K562 (cell line): Measurements from ENCODE around the gene STAB2. TPM values are rescaled to one million over a fixed set of nuclear protein-coding genes. Genes with fewer than 3 reads are reported as not detected.

Source experiments
- FOXJ3 ChIP-seq: sonication (generic); formaldehyde crosslinking; IDR thresholded peaks from 2 replicates; pipeline ENCODE4 v1.4.0; 2020; ENCODE audit warnings: mild to moderate bottlenecking, missing genetic modification reagents
- ZFP30 ChIP-seq: fragments of 250-450 bp; sonication (Bioruptor Pico); IDR thresholded peaks from 2 replicates; pipeline ENCODE4 v1.8.0; 2022; ENCODE audit warnings: moderate library complexity, mild to moderate bottlenecking, inconsistent platforms, borderline replicate concordance
- polyA plus RNA-seq, 8 experiments: library from polyadenylated mRNA; depleted of rRNA in 4 of 8; stranded (reverse) in 5 of 8; unstranded in 3 of 8; fragments of >200 nt; fragmentation: Nextera tagmentation in 2 of 8; fragmentation: Illumina TruSeq in 1 of 8; extraction: Ambion mirVana in 2 of 8; extraction: Trizol in 1 of 8; gene quantifications; 2 replicates each; pipeline versions ENCODE4 v1.2.1 to v1.2.3, GENCODE V29; 2011 to 2014; ENCODE audit warnings: inconsistent platforms in 1 of 8, missing spikeins in 1 of 8
- total RNA-seq, 7 experiments: library from RNA; depleted of rRNA in 6 of 7; stranded (reverse); fragments of >200 nt in 6 of 7; fragmentation: Illumina TruSeq in 2 of 7; extraction: Trizol in 2 of 7; gene quantifications; 2 replicates each; pipeline versions ENCODE4 v1.2.1 to v1.2.3, GENCODE V29; 2011 to 2021; ENCODE audit warnings: low replicate concordance in 1 of 7
- TF ChIP-seq, protein P1 (sequence below), 2 experiments: fragments of 450-650 bp; formaldehyde crosslinking in 1 of 2; IDR thresholded peaks; 2 replicates each; pipeline versions ENCODE4 v1.4.0 to v1.6.1; 2014 to 2020; ENCODE audit warnings: mild to moderate bottlenecking in 2 of 2, borderline replicate concordance in 1 of 2, low read depth in 1 of 2

Gene STAB2
- total and polyA plus RNA-seq, 9 of the 15 experiments (the other 6 are each of a cell fraction or from before 2014, with no cell fraction given): 0.10 TPM; not detected in 8

- TF ChIP-seq, protein P1, sequence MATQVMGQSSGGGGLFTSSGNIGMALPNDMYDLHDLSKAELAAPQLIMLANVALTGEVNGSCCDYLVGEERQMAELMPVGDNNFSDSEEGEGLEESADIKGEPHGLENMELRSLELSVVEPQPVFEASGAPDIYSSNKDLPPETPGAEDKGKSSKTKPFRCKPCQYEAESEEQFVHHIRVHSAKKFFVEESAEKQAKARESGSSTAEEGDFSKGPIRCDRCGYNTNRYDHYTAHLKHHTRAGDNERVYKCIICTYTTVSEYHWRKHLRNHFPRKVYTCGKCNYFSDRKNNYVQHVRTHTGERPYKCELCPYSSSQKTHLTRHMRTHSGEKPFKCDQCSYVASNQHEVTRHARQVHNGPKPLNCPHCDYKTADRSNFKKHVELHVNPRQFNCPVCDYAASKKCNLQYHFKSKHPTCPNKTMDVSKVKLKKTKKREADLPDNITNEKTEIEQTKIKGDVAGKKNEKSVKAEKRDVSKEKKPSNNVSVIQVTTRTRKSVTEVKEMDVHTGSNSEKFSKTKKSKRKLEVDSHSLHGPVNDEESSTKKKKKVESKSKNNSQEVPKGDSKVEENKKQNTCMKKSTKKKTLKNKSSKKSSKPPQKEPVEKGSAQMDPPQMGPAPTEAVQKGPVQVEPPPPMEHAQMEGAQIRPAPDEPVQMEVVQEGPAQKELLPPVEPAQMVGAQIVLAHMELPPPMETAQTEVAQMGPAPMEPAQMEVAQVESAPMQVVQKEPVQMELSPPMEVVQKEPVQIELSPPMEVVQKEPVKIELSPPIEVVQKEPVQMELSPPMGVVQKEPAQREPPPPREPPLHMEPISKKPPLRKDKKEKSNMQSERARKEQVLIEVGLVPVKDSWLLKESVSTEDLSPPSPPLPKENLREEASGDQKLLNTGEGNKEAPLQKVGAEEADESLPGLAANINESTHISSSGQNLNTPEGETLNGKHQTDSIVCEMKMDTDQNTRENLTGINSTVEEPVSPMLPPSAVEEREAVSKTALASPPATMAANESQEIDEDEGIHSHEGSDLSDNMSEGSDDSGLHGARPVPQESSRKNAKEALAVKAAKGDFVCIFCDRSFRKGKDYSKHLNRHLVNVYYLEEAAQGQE (IDR thresholded peaks at IDR 0.05; ENCODE audit: borderline replicate concordance): no peak
- TF ChIP-seq, protein P1 (CRISPR knock-in tag; IDR thresholded peaks at IDR 0.05; ENCODE audit: low read depth): no peak
- TF ChIP-seq ZFP30 (CRISPR knock-in tag) (no peak), FOXJ3 (no peak)
- TF ChIP-seq, all 486 proteins: peak for 0
Measured at GRCh38 chr12:103712216-103712615, 125.1 kb downstream of the STAB2 start (continued).
